ENCODE data around the gene GNA12.

DNA sequence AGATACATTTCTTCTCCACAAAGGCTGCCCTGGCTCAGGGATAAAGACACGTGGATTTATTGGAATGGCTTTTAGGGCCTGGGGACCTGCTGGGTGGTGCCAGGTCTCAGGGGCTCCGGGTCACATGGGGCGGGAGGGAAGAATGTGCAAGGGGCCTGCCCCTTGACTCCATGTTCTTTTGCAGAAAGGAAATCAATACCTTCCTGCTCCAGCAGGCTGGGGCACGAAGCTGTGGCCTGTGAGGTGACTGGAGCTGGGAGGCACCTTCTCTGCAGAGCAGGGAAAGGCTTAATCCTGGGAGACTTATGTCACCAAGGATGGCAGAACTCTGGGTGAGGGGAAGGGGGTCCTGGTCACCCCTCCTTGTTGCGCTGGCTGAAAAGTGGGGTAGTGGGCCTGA is 42.3 kb upstream of the GNA12 start:
- TF ChIP-seq CTCF (IDR thresholded peaks at IDR 0.05) (no peak), POLR2A (IDR thresholded peaks at IDR 0.05) (no peak)

Data from lower leg skin (tissue), 3 donors.